ENCODE measurements around the gene SLC13A2.

DNA sequence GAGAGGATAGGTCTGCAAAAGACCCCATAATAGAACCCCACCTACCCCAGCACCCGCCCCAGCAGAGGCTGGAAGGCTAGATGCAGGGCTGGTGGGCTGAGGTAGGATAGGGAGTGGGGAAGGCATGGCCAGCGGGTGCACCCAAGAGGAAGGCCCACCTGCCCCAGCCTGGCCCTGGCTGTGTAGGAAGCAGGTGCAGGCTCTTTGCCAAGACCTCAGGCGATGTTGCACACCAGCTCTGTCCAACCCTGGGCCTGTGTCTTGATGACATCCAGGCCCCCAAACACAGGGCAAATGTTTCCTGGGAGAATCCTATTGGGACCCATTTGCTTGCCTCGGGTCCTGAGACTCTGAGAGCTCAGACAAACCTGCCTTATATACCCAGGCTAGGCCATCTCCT is 66.8 kb downstream of the SLC13A2 start:
- no peak for TF ChIP-seq POLR2A (IDR thresholded peaks at IDR 0.05)
- TF ChIP-seq, protein P1, sequence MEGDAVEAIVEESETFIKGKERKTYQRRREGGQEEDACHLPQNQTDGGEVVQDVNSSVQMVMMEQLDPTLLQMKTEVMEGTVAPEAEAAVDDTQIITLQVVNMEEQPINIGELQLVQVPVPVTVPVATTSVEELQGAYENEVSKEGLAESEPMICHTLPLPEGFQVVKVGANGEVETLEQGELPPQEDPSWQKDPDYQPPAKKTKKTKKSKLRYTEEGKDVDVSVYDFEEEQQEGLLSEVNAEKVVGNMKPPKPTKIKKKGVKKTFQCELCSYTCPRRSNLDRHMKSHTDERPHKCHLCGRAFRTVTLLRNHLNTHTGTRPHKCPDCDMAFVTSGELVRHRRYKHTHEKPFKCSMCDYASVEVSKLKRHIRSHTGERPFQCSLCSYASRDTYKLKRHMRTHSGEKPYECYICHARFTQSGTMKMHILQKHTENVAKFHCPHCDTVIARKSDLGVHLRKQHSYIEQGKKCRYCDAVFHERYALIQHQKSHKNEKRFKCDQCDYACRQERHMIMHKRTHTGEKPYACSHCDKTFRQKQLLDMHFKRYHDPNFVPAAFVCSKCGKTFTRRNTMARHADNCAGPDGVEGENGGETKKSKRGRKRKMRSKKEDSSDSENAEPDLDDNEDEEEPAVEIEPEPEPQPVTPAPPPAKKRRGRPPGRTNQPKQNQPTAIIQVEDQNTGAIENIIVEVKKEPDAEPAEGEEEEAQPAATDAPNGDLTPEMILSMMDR (IDR thresholded peaks at IDR 0.05), result no peak

All from uterus (tissue), 2 donors.